ENCODE results near the gene COMMD1.

Gene COMMD1

DNA sequence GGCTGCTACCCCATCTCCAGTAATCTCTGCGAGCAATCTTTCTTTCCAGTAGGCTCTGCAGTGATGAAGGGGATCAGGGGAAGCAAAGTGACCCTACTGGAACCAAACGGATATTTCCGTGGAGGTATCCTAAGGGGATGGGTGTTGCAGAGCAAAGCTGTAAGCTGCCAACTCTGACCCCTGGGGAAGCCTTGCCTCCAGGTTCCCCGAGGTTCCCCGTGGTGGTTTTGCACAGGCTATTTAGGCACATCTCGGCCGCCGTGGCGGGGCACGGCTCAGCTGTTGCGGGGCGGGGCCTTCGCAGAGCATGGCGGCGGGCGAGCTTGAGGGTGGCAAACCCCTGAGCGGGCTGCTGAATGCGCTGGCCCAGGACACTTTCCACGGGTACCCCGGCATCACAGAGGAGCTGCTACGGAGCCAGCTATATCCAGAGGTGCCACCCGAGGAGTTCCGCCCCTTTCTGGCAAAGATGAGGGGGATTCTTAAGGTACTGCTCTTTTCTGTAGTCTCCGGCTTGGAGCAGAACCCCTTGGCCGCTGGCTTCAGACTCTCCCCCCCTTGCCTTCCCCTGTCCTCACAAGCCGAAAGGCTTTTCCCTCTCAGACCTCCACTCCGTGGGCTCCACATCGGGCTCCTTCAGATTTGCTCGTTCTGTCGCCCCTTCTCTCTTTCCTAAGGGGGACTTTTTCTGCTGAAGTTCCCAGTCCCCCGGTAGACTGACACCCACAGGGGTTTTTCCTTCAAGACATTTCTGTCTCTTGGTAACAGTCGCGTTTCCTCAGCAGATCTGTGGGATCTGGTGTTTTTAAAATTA lies at the start of gene COMMD1 (continued):
- TF ChIP-seq ZNF830 (tag by site-specific recombination; IDR thresholded peaks at IDR 0.05; ENCODE audit: low read depth) (no peak), ZNF223 (tag by site-specific recombination; IDR thresholded peaks at IDR 0.05) (no peak), ZNF792 (tag by site-specific recombination; IDR thresholded peaks at IDR 0.05) (no peak), ZNF777 (tag by site-specific recombination; IDR thresholded peaks at IDR 0.05; ENCODE audit: borderline replicate concordance) (no peak), ZNF211 (tag by site-specific recombination; IDR thresholded peaks at IDR 0.05; ENCODE audit: low read depth) (no peak), ZNF623 (tag by site-specific recombination; IDR thresholded peaks at IDR 0.05) (no peak), KLF16 (tag by site-specific recombination; IDR thresholded peaks at IDR 0.05) (peak; percentile 59; the same call in 1 of the 2 replicates), ZNF501 (tag by site-specific recombination; IDR thresholded peaks at IDR 0.05) (peak; percentile 58; the same call in 1 of the 2 replicates), ZNF658 (tag by site-specific recombination; IDR thresholded peaks at IDR 0.05) (no peak), ZNF18 (tag by site-specific recombination; IDR thresholded peaks at IDR 0.05) (no peak), ZBTB20 (tag by site-specific recombination; IDR thresholded peaks at IDR 0.05) (peak; percentile 46; the same call in 1 of the 2 replicates), ZBTB17 (tag by site-specific recombination; IDR thresholded peaks at IDR 0.05) (peak; percentile 89), ZNF645 (tag by site-specific recombination; IDR thresholded peaks at IDR 0.05) (no peak), EGR2 (tag by site-specific recombination; IDR thresholded peaks at IDR 0.05; ENCODE audit: low read depth) (no peak), ZNF704 (tag by site-specific recombination; IDR thresholded peaks at IDR 0.05) (no peak), ZNF248 (tag by site-specific recombination; IDR thresholded peaks at IDR 0.05) (no peak), FEZF1 (tag by site-specific recombination; IDR thresholded peaks at IDR 0.05) (no peak), ZNF398 (tag by site-specific recombination; IDR thresholded peaks at IDR 0.05) (no peak), ZNF146 (tag by site-specific recombination; IDR thresholded peaks at IDR 0.05) (no peak), GLIS2 (tag by site-specific recombination; IDR thresholded peaks at IDR 0.05) (peak; percentile 51), ZNF10 (tag by site-specific recombination; IDR thresholded peaks at IDR 0.05) (no peak), ZNF155 (tag by site-specific recombination; IDR thresholded peaks at IDR 0.05) (no peak), BCL11A (tag by site-specific recombination; IDR thresholded peaks at IDR 0.05; ENCODE audit: low read depth) (no peak), GLIS1 (tag by site-specific recombination; IDR thresholded peaks at IDR 0.05) (no peak)
- TF ChIP-seq, protein P1, sequence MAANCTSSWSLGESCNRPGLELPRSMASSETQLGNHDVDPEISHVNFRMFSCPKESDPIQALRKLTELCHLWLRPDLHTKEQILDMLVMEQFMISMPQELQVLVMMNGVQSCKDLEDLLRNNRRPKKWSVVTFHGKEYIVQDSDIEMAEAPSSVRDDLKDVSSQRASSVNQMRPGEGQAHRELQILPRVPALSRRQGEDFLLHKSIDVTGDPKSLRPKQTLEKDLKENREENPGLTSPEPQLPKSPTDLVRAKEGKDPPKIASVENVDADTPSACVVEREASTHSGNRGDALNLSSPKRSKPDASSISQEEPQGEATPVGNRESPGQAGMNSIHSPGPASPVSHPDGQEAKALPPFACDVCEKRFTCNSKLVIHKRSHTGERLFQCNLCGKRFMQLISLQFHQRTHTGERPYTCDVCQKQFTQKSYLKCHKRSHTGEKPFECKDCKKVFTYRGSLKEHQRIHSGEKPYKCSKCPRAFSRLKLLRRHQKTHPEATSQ (tag by site-specific recombination; IDR thresholded peaks at IDR 0.05), result no peak
- TF ChIP-seq, protein P2, sequence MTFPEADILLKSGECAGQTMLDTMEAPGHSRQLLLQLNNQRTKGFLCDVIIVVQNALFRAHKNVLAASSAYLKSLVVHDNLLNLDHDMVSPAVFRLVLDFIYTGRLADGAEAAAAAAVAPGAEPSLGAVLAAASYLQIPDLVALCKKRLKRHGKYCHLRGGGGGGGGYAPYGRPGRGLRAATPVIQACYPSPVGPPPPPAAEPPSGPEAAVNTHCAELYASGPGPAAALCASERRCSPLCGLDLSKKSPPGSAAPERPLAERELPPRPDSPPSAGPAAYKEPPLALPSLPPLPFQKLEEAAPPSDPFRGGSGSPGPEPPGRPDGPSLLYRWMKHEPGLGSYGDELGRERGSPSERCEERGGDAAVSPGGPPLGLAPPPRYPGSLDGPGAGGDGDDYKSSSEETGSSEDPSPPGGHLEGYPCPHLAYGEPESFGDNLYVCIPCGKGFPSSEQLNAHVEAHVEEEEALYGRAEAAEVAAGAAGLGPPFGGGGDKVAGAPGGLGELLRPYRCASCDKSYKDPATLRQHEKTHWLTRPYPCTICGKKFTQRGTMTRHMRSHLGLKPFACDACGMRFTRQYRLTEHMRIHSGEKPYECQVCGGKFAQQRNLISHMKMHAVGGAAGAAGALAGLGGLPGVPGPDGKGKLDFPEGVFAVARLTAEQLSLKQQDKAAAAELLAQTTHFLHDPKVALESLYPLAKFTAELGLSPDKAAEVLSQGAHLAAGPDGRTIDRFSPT (tag by site-specific recombination; IDR thresholded peaks at IDR 0.05), result peak; percentile 76; the same call in 1 of the 2 replicates
- TF ChIP-seq, protein P3, sequence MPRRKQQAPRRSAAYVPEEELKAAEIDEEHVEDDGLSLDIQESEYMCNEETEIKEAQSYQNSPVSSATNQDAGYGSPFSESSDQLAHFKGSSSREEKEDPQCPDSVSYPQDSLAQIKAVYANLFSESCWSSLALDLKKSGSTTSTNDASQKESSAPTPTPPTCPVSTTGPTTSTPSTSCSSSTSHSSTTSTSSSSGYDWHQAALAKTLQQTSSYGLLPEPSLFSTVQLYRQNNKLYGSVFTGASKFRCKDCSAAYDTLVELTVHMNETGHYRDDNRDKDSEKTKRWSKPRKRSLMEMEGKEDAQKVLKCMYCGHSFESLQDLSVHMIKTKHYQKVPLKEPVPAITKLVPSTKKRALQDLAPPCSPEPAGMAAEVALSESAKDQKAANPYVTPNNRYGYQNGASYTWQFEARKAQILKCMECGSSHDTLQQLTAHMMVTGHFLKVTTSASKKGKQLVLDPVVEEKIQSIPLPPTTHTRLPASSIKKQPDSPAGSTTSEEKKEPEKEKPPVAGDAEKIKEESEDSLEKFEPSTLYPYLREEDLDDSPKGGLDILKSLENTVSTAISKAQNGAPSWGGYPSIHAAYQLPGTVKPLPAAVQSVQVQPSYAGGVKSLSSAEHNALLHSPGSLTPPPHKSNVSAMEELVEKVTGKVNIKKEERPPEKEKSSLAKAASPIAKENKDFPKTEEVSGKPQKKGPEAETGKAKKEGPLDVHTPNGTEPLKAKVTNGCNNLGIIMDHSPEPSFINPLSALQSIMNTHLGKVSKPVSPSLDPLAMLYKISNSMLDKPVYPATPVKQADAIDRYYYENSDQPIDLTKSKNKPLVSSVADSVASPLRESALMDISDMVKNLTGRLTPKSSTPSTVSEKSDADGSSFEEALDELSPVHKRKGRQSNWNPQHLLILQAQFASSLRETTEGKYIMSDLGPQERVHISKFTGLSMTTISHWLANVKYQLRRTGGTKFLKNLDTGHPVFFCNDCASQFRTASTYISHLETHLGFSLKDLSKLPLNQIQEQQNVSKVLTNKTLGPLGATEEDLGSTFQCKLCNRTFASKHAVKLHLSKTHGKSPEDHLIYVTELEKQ (tag by site-specific recombination; IDR thresholded peaks at IDR 0.05; ENCODE audit: borderline replicate concordance), result no peak
